PFSK-1 (cell line): ENCODE data around the gene SERINC5.

ENCODE experiments used
- POLR2AphosphoS5 ChIP-seq: IDR thresholded peaks from 2 replicates; pipeline ENCODE4 v1.6.1; 2012; ENCODE audit warnings: low read depth, mild to moderate bottlenecking, control low read depth, low read length, moderate library complexity
- REST ChIP-seq, 2 experiments: IDR thresholded peaks; 2 replicates each; pipeline versions ENCODE4 v1.6.1 to v1.8.0; 2011 to 2012; ENCODE audit warnings: low read depth in 2 of 2, low read length in 2 of 2, control low read depth in 1 of 2, inconsistent platforms in 1 of 2, mild to moderate bottlenecking in 1 of 2, moderate library complexity in 1 of 2; ENCODE audit not compliant: insufficient read depth in 1 of 2

GRCh38 chr5:80175337-80175736, 80.5 kb downstream of the SERINC5 start:
- TF ChIP-seq POLR2AphosphoS5, result no peak
- TF ChIP-seq REST (IDR thresholded peaks at IDR 0.05; ENCODE audit: insufficient read depth in 1 of 2, low read depth in 2 of 2, low read length in 2 of 2), result no peak
